ENCODE measurements around the gene MED27. TPM values are rescaled to one million over a fixed set of nuclear protein-coding genes. Genes with fewer than 3 reads are reported as not detected.
A peak's percentile ranks its signal among the peaks of the same experiment; 100 is the strongest.

The MED27 gene
- total and polyA plus RNA-seq, 2 of the 4 experiments (the other 2 are of a cell fraction) = 50.2 to 63.4 TPM

DNA sequence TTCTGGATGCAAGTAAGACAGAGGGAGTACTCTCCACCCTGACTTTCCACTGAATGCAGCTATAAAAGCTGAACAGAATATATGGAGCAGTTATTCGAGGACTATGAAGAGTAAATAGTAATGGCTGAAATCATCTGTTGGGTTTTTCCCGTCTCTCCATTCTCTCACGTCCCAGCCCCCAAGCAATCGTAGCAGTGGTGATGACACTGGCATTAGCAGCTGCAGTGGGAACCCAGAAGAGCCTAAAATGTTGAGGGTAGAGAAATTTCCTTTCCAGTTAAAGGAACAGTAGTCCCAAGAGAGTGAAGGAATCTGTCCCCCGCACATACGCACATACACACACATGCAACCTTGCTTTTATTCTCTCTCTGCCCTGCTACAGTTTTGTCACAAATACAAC is 33.2 kb downstream of the MED27 start:
- Histone ChIP-seq H2BK15ac (ENCODE audit: low read depth, low read length) (no peak overlapping the region), H3K27me3 (ENCODE audit: control insufficient read depth, insufficient read depth, low read length) (no peaks in the 10 kb centered on the region), H4K5ac (ENCODE audit: low read depth, low read length) (no peak overlapping the region), H3K36me3 (ENCODE audit: control insufficient read depth, insufficient read depth, low read length) (no peaks in the 10 kb centered on the region), H3K9me3 (ENCODE audit: control insufficient read depth, insufficient read depth, low read length) (no peaks in the 10 kb centered on the region), H2BK120ac (ENCODE audit: low read depth, low read length) (peak overlapping the region; percentile 11; the same call in 1 of the 2 replicates), H3K4me2 (ENCODE audit: low read depth, low read length) (no peak overlapping the region), H3K9ac (ENCODE audit: low read depth, low read length) (no peak overlapping the region), H4K91ac (ENCODE audit: insufficient read depth, low read depth, low read length) (peak overlapping the region; percentile 6; the same call in 1 of the 2 replicates), H3K4me3 (ENCODE audit: insufficient read depth, low read depth, low read length) (no peak overlapping the region), H2AFZ (replicated peaks; ENCODE audit: low read length, poor library complexity) (no peak overlapping the region), H2AK9ac (replicated peaks; ENCODE audit: low read depth, low read length, poor library complexity) (no peak overlapping the region), H3K56ac (ENCODE audit: extremely low read depth, insufficient read depth, low read length) (no peak overlapping the region), H3K23ac (ENCODE audit: low read depth, low read length) (peak overlapping the region; percentile 31; the same call in 1 of the 2 replicates), H2BK20ac (ENCODE audit: low read depth, low read length) (no peak overlapping the region; the same call in 1 of the 2 replicates), H2BK5ac (ENCODE audit: low read depth, low read length, poor library complexity, severe bottlenecking) (peak overlapping the region; percentile 53), H3K79me1 (ENCODE audit: low read depth in 1 of 2, low read length in 2 of 2) (peaks cover 47 to 78% of the 10 kb centered on the region in 2 experiments), H2AK5ac (ENCODE audit: low read depth, low read length) (no peak overlapping the region), H4K20me1 (ENCODE audit: insufficient read depth, low read length) (peaks cover 11% of the 10 kb centered on the region), H3K4me1 (ENCODE audit: control insufficient read depth, insufficient read depth, low read length) (peaks cover 15% of the 10 kb centered on the region), H3K18ac (ENCODE audit: low read depth, low read length) (no peak overlapping the region), H3K9me1 (ENCODE audit: insufficient read depth, low read length) (peaks cover 20% of the 10 kb centered on the region), H4K8ac (ENCODE audit: low read depth in 2 of 2, low read length in 2 of 2) (no peak overlapping the region), H3K27ac (ENCODE audit: insufficient read depth, low read length) (no peak overlapping the region), H3K4ac (ENCODE audit: low read depth, low read length) (peak overlapping the region; percentile 58; the same call in 1 of the 2 replicates), H3K14ac (replicated peaks; ENCODE audit: low read depth, low read length) (peak overlapping the region; percentile 50; the same call in 1 of the 2 replicates)
- DNase-seq (peak; percentile 31), ATAC-seq (ENCODE audit: low read depth) (no peak)
- 63% methylated on average over 2 of the region's 6 CpGs; no CpG with 5 or more reads in 1 of the 2 experiments for WGBS, 2 experiments (ENCODE audit: extremely low coverage in 2 of 2, insufficient read length in 1 of 2)
- ChIA-PET CTCF (no interaction called here), POLR2A (ENCODE audit: unreplicated experiment) (no interaction called here)
- in situ Hi-C loops (cut with MboI; ENCODE audit: low sequenced_read_pairs) = no loop called here
- TF ChIP-seq RAD21 (IDR thresholded peaks at IDR 0.05; ENCODE audit: low read length) = no peak
- TF ChIP-seq MAZ (IDR thresholded peaks at IDR 0.05; ENCODE audit: borderline replicate concordance, low read depth, low read length) = no peak
- TF ChIP-seq, protein P1, sequence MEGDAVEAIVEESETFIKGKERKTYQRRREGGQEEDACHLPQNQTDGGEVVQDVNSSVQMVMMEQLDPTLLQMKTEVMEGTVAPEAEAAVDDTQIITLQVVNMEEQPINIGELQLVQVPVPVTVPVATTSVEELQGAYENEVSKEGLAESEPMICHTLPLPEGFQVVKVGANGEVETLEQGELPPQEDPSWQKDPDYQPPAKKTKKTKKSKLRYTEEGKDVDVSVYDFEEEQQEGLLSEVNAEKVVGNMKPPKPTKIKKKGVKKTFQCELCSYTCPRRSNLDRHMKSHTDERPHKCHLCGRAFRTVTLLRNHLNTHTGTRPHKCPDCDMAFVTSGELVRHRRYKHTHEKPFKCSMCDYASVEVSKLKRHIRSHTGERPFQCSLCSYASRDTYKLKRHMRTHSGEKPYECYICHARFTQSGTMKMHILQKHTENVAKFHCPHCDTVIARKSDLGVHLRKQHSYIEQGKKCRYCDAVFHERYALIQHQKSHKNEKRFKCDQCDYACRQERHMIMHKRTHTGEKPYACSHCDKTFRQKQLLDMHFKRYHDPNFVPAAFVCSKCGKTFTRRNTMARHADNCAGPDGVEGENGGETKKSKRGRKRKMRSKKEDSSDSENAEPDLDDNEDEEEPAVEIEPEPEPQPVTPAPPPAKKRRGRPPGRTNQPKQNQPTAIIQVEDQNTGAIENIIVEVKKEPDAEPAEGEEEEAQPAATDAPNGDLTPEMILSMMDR (conservative IDR thresholded peaks at IDR 0.05; ENCODE audit: low read depth, low read length) = no peak
- no peak for TF ChIP-seq MAFK (IDR thresholded peaks at IDR 0.05; ENCODE audit: low read depth, low read length)
- no peak for TF ChIP-seq NFE2L2 (IDR thresholded peaks at IDR 0.05; ENCODE audit: low read depth, low read length)
- TF ChIP-seq FOS (IDR thresholded peaks at IDR 0.05; ENCODE audit: low read depth, low read length) = no peak
- TF ChIP-seq, protein P2, sequence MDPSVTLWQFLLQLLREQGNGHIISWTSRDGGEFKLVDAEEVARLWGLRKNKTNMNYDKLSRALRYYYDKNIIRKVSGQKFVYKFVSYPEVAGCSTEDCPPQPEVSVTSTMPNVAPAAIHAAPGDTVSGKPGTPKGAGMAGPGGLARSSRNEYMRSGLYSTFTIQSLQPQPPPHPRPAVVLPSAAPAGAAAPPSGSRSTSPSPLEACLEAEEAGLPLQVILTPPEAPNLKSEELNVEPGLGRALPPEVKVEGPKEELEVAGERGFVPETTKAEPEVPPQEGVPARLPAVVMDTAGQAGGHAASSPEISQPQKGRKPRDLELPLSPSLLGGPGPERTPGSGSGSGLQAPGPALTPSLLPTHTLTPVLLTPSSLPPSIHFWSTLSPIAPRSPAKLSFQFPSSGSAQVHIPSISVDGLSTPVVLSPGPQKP (IDR thresholded peaks at IDR 0.05; ENCODE audit: borderline replicate concordance, low read depth, low read length) = no peak
- TF ChIP-seq SMC3 (IDR thresholded peaks at IDR 0.05; ENCODE audit: low read depth, low read length) = no peak
- no peak for TF ChIP-seq BHLHE40 (IDR thresholded peaks at IDR 0.05; ENCODE audit: low read depth, low read length)
- dilution Hi-C loops (cut with HindIII; ENCODE audit: low sequenced_read_pairs, unreplicated experiment) = no loop called here
- no TSS peak for BruUV-seq (replicated peaks)
- intact Hi-C loops (cut with micrococcal nuclease) = no loop called here
